HFF-Myc (cell line): ENCODE results near the gene DIP2C.

Source experiments
- DNase-seq: peaks from one replicate; pipeline ENCODE4 v3.0.0-alpha.2; 2011; ENCODE audit warnings: low read depth; ENCODE audit errors: extremely low read depth
- H3K4me3 ChIP-seq: replicated peaks from 2 replicates; pipeline ENCODE4 v1.5.1; 2011; ENCODE audit warnings: low read depth, mild to moderate bottlenecking, control low read depth, low read length
- CTCF ChIP-seq: IDR thresholded peaks from 2 replicates; pipeline ENCODE4 v1.5.1; 2012; ENCODE audit warnings: mild to moderate bottlenecking, low read depth, low read length, control low read depth; ENCODE audit errors: missing control alignments

The DIP2C gene

GRCh38 chr10:282294-283139 lies 407.0 kb downstream of the DIP2C start:
- no peak for DNase-seq
- no peak overlapping the region for H3K4me3 ChIP-seq
- TF ChIP-seq CTCF: no peak

GRCh38 chr10:279655-280054 lies 409.8 kb downstream of the DIP2C start:
- DNase-seq: no peak
- peak; percentile 7 for TF ChIP-seq CTCF
- no peak overlapping the region for H3K4me3 ChIP-seq

GRCh38 chr10:279232-279631 lies 410.2 kb downstream of the DIP2C start:
- no peak for TF ChIP-seq CTCF
- no peak for DNase-seq

GRCh38 chr10:278707-279106 lies 410.8 kb downstream of the DIP2C start:
- TF ChIP-seq CTCF: no peak
- no peak for DNase-seq
- no peak overlapping the region for H3K4me3 ChIP-seq

More at GRCh38 chr10:279232-279631, 410.2 kb downstream of the DIP2C start:
- no peak overlapping the region for H3K4me3 ChIP-seq

- no peak for TF ChIP-seq CTCF
- no peak overlapping the region for H3K4me3 ChIP-seq
- no peak for DNase-seq
Observed at GRCh38 chr10:277963-278362, 411.5 kb downstream of the DIP2C start.

GRCh38 chr10:275680-276079 lies 413.8 kb downstream of the DIP2C start:
- no peak for TF ChIP-seq CTCF
- DNase-seq: no peak

More at GRCh38 chr10:275680-276079, 413.8 kb downstream of the DIP2C start:
- H3K4me3 ChIP-seq: no peak overlapping the region
